Stimulated activated memory B cell treated with anti-CD40 and anti-IgM and Interleukin-4, amounts not matched to agents 10 μg/mL and 1 μg/mL and 100 μg/mL, for 72 hours (primary cell): ENCODE measurements around the gene LST1.

Experiments
- ATAC-seq: fragments of 150-1000 bp; cut with Tn5 transposase; 2 replicates; pipeline ENCODE4 v1.10.0; 2021
- H3K27ac Mint-ChIP-seq: one replicate; pipeline ENCODE4 v1.8.0; 2022; ENCODE audit warnings: mild to moderate bottlenecking, mixed read lengths
- H3K27me3 Mint-ChIP-seq: one replicate; pipeline ENCODE4 v1.8.0; 2022; ENCODE audit warnings: mixed read lengths
- H3K36me3 Mint-ChIP-seq: one replicate; pipeline ENCODE4 v1.8.0; 2022; ENCODE audit warnings: mixed read lengths
- H3K4me1 Mint-ChIP-seq: one replicate; pipeline ENCODE4 v1.8.0; 2022; ENCODE audit warnings: mixed read lengths
- H3K4me3 Mint-ChIP-seq: one replicate; pipeline ENCODE4 v1.8.0; 2022; ENCODE audit warnings: mild to moderate bottlenecking, moderate library complexity, mixed read lengths
- H3K9me3 Mint-ChIP-seq: one replicate; pipeline ENCODE4 v1.8.0; 2022; ENCODE audit warnings: mixed read lengths

LST1 gene

DNA sequence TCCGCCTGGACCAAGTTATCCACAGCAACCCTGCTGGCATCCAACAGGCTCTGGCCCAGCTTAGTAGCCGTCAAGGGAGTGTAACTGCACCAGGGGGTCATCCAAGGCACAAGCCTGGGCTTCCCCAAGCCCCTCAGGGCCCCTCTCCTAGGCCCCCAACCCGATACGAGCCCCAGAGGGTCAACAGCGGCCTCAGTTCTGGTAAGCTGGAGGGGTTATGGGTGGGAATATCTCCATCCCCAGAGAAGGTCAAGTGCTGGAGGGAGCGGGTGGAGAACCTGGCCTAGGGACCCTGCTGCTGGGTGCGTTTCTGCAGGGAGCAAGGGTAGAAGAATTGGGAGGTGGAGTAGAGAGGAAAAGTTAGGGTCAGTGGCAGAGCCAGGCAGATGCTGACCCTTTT, 47.4 kb downstream of the LST1 start:
- Mint-ChIP-seq H3K27ac (no peak overlapping the region), H3K4me3 (no peak overlapping the region), H3K9me3 (no peaks in the 10 kb centered on the region), H3K4me1 (no peaks in the 10 kb centered on the region), H3K36me3 (peaks cover 83% of the 10 kb centered on the region), H3K27me3 (no peaks in the 10 kb centered on the region)
- ATAC-seq: no peak

DNA sequence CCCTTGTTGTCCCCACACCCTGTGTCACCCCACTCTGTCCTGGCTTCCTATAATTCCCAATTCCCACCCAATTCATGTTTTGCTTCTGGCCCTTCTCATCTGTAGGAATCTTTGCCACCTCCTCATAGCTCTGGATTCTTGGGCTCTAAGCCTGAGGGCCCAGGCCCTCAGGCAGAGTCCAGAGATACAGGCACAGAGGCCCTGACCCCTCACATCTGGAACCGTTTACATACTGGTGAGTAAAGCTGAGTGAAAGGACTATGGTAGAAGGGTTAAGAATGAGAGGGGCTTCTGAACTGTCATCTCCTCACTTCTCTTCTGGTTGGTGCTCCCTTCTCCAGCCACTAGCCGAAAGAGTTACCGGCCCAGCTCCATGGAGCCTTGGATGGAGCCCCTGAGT, 48.1 kb downstream of the LST1 start:
- Mint-ChIP-seq H3K27me3 (no peaks in the 10 kb centered on the region), H3K9me3 (no peaks in the 10 kb centered on the region), H3K36me3 (peaks cover 86% of the 10 kb centered on the region), H3K4me1 (no peaks in the 10 kb centered on the region), H3K27ac (peak overlapping the region; percentile 23), H3K4me3 (no peak overlapping the region)
- no peak for ATAC-seq

DNA sequence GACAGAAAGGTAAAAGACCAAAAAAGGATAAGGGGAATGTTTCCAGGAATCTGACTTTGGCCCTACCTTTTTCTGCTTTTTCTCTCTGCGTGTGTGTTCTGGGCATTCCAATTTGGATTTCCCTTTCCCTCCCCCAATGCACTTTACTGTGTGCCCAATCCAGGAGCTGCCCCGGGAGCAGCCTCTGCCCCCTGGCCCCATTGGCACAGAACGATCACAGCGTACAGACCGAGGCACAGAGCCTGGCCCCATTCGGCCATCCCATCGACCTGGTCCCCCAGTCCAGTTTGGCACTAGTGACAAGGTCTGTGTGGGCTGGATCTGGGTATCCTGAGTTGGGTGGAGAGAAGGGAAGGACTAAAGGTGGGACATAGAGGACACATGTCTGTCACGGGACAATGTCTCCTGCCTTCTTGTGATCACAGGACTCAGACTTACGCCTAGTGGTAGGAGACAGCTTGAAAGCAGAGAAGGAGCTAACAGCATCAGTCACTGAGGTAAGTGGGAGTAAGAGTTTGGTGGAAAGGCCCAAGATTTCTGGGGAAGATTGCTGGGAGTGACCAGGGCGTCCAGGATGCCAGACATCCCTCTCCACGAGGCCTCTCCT, 49.0 kb downstream of the LST1 start:
- Mint-ChIP-seq H3K36me3 (peaks cover 77% of the 10 kb centered on the region), H3K27ac (no peak overlapping the region), H3K27me3 (no peaks in the 10 kb centered on the region), H3K9me3 (no peaks in the 10 kb centered on the region), H3K4me3 (no peak overlapping the region), H3K4me1 (no peaks in the 10 kb centered on the region)
- no peak for ATAC-seq

DNA sequence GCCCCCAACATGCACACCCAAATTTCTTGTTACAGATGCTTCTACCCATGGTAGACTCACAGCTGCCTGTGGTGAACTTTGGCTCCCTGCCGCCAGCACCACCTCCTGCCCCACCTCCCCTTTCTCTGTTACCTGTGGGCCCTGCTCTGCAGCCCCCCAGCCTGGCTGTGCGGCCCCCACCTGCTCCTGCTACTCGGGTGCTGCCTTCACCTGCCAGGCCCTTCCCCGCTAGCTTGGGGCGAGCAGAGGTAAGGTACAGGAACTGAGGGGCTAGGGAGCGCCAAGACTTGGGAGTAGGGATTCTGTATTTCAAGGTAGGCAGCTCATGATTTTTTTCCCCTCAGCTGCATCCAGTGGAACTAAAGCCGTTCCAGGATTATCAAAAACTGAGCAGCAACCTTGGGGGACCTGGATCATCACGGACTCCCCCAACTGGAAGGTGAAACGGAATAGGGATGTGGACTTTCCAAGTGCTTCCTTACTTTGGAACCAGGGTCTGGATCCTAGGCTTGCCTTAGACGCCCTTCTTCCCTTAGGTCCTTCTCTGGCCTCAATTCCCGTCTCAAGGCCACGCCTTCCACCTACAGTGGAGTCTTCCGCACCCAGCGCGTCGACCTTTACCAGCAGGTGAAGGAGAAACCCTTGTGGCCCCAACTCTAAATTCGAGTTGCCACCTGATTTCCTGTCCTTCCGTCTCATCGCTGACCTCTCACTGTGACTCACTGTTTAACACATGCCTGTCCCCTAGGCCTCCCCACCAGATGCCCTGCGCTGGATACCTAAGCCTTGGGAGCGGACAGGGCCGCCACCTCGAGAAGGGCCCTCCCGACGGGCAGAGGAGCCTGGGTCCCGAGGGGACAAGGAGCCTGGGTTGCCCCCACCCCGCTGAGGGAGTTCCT, 50.9 kb downstream of the LST1 start:
- Mint-ChIP-seq H3K36me3 (peaks cover 73% of the 10 kb centered on the region), H3K4me3 (no peak overlapping the region), H3K27ac (no peak overlapping the region), H3K27me3 (no peaks in the 10 kb centered on the region), H3K9me3 (no peaks in the 10 kb centered on the region), H3K4me1 (no peaks in the 10 kb centered on the region)
- no peak for ATAC-seq
